HepG2 (cell line): ENCODE results near the gene SNCAIP. TPM values are rescaled to one million over a fixed set of nuclear protein-coding genes. Genes with fewer than 3 reads are reported as not detected.
A peak's percentile ranks its signal among the peaks of the same experiment; 100 is the strongest.

Experiments used
- ATAC-seq: fragments of 200-7000 bp; cut with Tn5 transposase; 3 replicates; pipeline ENCODE4 v1.9.1; 2020; ENCODE audit warnings: mild to moderate bottlenecking, moderate library complexity
- BruUV-seq: library from RNA; stranded (reverse); fragments of 400-500 nt; replicated peaks from 2 replicates; lab custom pipeline; 2021; lab: Mats Ljungman, UMichigan
- CTCF ChIA-PET: fragments of 300-600 bp; formaldehyde crosslinking; extraction: SDS; loops from one replicate; lab custom pipeline; 2021; ENCODE audit warnings: low total read pairs, inconsistent platforms, low intra/inter-chr PET ratio; lab: Yijun Ruan, JAX
- POLR2A ChIA-PET: fragments of 350-600 bp; sonication (Branson Sonifier 250); formaldehyde crosslinking; loops from one replicate; lab custom pipeline; 2020; ENCODE audit warnings: antibody characterized with exemption, inconsistent platforms; lab: Yijun Ruan, JAX
- DNase-seq: peaks from one replicate; pipeline ENCODE4 v3.0.0-alpha.2; 2015; ENCODE audit warnings: low spot score
- FAIRE-seq: peaks from 3 replicates; lab custom pipeline; 2011; peaks lifted over from hg19 to GRCh38; lab: Jason Lieb, UNC
- H2AFZ ChIP-seq: one replicate; pipeline ENCODE4 v1.6.1; 2011; ENCODE audit warnings: low read length, inconsistent platforms
- H3K27ac ChIP-seq: fragments of 300-600 bp; 3 replicates; pipeline ENCODE4 v1.8.0; 2011; ENCODE audit warnings: mixed run types, mild to moderate bottlenecking, mixed read lengths, low read length, inconsistent platforms; ENCODE audit not compliant: insufficient read depth; ENCODE audit errors: extremely low read length
- H3K27me3 ChIP-seq, 2 experiments: fragments of 200-600 bp in 1 of 2; 2 replicates in 1 of 2; 3 replicates in 1 of 2; pipeline versions ENCODE4 v1.6.0 to v1.8.0; 2011; ENCODE audit warnings: low read length in 2 of 2, mild to moderate bottlenecking in 2 of 2, moderate library complexity in 2 of 2, inconsistent platforms in 1 of 2; ENCODE audit not compliant: insufficient read depth in 2 of 2, control insufficient read depth in 1 of 2
- H3K36me3 ChIP-seq, 2 experiments: fragments of 200-600 bp in 1 of 2; replicated peaks in 1 of 2; 2 replicates in 1 of 2; 3 replicates in 1 of 2; pipeline versions ENCODE4 v1.5.1 to v1.8.0; 2011; ENCODE audit warnings: low read length in 2 of 2, inconsistent platforms in 1 of 2; ENCODE audit not compliant: insufficient read depth in 2 of 2, control insufficient read depth in 1 of 2
- H3K4me1 ChIP-seq: 2 replicates; pipeline ENCODE4 v1.5.1; 2012; ENCODE audit warnings: low read length, inconsistent platforms; ENCODE audit not compliant: insufficient read depth
- H3K4me2 ChIP-seq: 2 replicates; pipeline ENCODE4 v1.6.0; 2011; ENCODE audit warnings: low read depth, low read length, inconsistent platforms
- H3K4me3 ChIP-seq, 3 experiments: fragments of 200-600 bp in 1 of 3; sonication (generic), shearing (Covaris generic) in 1 of 3; replicated peaks in 1 of 3; 2 replicates each; pipeline ENCODE4 v1.5.1; 2011 to 2016; ENCODE audit warnings: low read length in 3 of 3, inconsistent platforms in 2 of 3, low read depth in 2 of 3, mild to moderate bottlenecking in 2 of 3, control low read depth in 1 of 3, mixed read lengths in 1 of 3; ENCODE audit not compliant: insufficient read depth in 1 of 3
- H3K79me2 ChIP-seq: one replicate; pipeline ENCODE4 v1.6.1; 2011; ENCODE audit warnings: low read length, inconsistent platforms; ENCODE audit not compliant: insufficient read depth
- H3K9ac ChIP-seq: 2 replicates; pipeline ENCODE4 v1.6.0; 2011; ENCODE audit warnings: mild to moderate bottlenecking, low read depth, low read length, inconsistent platforms; ENCODE audit not compliant: insufficient read depth
- H3K9me3 ChIP-seq: 2 replicates; pipeline ENCODE4 v1.5.1; 2012; ENCODE audit warnings: mild to moderate bottlenecking, low read length
- H4K20me1 ChIP-seq: 2 replicates; pipeline ENCODE4 v1.6.0; 2011; ENCODE audit warnings: inconsistent platforms, mild to moderate bottlenecking, low read length, moderate library complexity; ENCODE audit not compliant: insufficient read depth
- RAD21 ChIP-seq: fragments of 450-650 bp; formaldehyde crosslinking; IDR thresholded peaks from 2 replicates; pipeline ENCODE4 v1.5.0; 2020; ENCODE audit warnings: mild to moderate bottlenecking
- SMC3 ChIP-seq: IDR thresholded peaks from 2 replicates; pipeline ENCODE4 v1.6.1; 2011; ENCODE audit warnings: low read length, improper control_type of control experiment
- STAG1 ChIP-seq: sonication (generic); formaldehyde crosslinking; IDR thresholded peaks from 2 replicates; pipeline ENCODE4 v1.4.0; 2020; ENCODE audit warnings: missing genetic modification reagents
- ZMAT3 ChIP-seq: sonication (generic); formaldehyde crosslinking; conservative IDR thresholded peaks from 2 replicates; pipeline ENCODE4 v1.7.0; 2021; ENCODE audit warnings: missing genetic modification reagents
- ZNF432 ChIP-seq: sonication (generic); formaldehyde crosslinking; IDR thresholded peaks from 2 replicates; pipeline ENCODE4 v1.5.0; 2020; ENCODE audit warnings: missing genetic modification reagents, mild to moderate bottlenecking, borderline replicate concordance
- WGBS: methylation state at CpG from one replicate; pipeline ENCODE4 v1.1.6; 2017; ENCODE audit warnings: low lambda C conversion rate; 5-methylcytosine and 5-hydroxymethylcytosine counted together
- in situ Hi-C: cut with HindIII; loops from 2 replicates; pipeline ENCODE4 v1.10.0; 2017; ENCODE audit warnings: low pct_unique_long_range_greater_than_20kb; ENCODE audit not compliant: extremely low pct_ligation_motif_present
- intact Hi-C: fragments of 100-400 bp; cut with micrococcal nuclease; formaldehyde crosslinking; loops from one replicate; pipeline ENCODE4 v1.10.0; 2022; ENCODE audit not compliant: unreplicated experiment
- polyA plus RNA-seq, 8 experiments: library from polyadenylated mRNA; depleted of rRNA in 3 of 8; stranded (reverse) in 7 of 8; unstranded in 1 of 8; fragments of >200 nt; fragmentation: Illumina TruSeq in 4 of 8; extraction: Trizol in 4 of 8; gene quantifications; 2 replicates each; pipeline versions ENCODE4 v1.2.1 to v1.2.3, GENCODE V29; 2011 to 2016; ENCODE audit warnings: low read depth in 4 of 8, missing spikeins in 1 of 8, mixed read lengths in 1 of 8; ENCODE audit not compliant: insufficient read depth in 1 of 8
- total RNA-seq, 5 experiments: library from RNA; depleted of rRNA; stranded (reverse); fragments of >200 nt; fragmentation: Illumina TruSeq; extraction: Trizol; gene quantifications; 2 replicates each; pipeline ENCODE4 v1.2.3, GENCODE V29; 2016; ENCODE audit warnings: low read depth in 1 of 5
- TF ChIP-seq, protein P1 (sequence below): sonication (generic); formaldehyde crosslinking; IDR thresholded peaks from 2 replicates; pipeline ENCODE4 v1.5.0; 2020; ENCODE audit warnings: mild to moderate bottlenecking, missing genetic modification reagents, moderate library complexity

SNCAIP gene
- total and polyA plus RNA-seq, 2 of the 13 experiments (the other 11 are each of a cell fraction or from before 2014, with no cell fraction given), result not detected

DNA sequence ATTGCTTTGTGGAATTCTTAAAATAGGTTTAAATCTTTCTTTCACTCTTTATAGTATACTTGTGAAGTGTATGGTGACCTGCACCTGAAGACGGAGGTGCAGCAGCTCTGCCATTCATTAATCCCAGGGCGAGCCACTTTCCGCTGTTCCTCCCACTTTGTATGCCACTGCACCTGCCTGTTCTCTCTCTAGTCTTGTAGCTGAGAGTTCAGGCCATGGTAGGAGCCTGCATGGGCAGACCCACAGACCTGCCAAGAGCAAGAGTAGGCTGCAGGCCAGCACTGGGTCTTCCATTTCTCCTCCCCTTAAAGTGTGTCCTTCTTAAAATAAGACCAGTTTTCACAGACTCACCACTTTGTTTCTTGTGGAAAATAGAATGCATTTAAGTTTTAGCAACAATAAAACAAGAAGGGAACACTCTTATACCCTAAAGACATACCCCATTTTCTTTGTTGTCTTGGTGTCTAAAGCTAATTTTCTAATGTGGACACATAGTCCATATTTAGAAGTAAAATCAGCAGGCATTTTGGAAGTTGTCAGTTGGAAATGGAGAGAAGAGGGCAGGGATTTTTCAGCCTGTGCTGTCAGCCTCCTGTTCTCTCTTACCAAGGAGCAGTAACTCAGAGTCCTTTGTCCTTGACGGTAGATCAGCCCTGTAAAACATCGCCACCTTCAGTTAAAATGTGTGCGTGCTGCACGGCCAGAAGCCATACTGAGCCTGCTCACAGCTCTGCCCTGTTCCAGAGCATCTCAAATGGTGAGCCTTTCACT is 103.2 kb downstream of the SNCAIP start:
- intact Hi-C loops, result loop anchor here (1.0 to 5.0 kb wide), 2 partner anchors 118 to 222 kb away; no protein-coding TSS in a partner anchor
- 15% methylated on average over 6 of the region's 7 CpGs for WGBS
- in situ Hi-C loops, result loop anchor here (5.0 kb wide), 1 partner anchor 223 kb away; no protein-coding TSS in a partner anchor
- no peaks in the 10 kb centered on the region for H4K20me1 ChIP-seq
- no peaks in the 10 kb centered on the region for H3K36me3 ChIP-seq
- ChIA-PET POLR2A (no interaction called here), CTCF (interaction anchor here (1.4 to 2.6 kb wide), 2 partner anchors 219 to 223 kb away, joined by 5 to 12 read pairs; no protein-coding TSS in a partner anchor)
- no peak overlapping the region for H3K9ac ChIP-seq
- peak; percentile 72 for FAIRE-seq
- DNase-seq, result peak; percentile 39
- no peak overlapping the region for H3K4me2 ChIP-seq
- no peak overlapping the region for H3K27ac ChIP-seq
- no peaks in the 10 kb centered on the region for H3K27me3 ChIP-seq
- peak; percentile 100 for ATAC-seq
- no TSS peak for BruUV-seq
- TF ChIP-seq STAG1 (peak; percentile 74), ZMAT3 (CRISPR knock-in tag) (no peak), SMC3 (peak; percentile 57; the same call in 1 of the 2 replicates), RAD21 (CRISPR knock-in tag) (peak; percentile 26; the same call in 1 of the 2 replicates), ZNF432 (no peak)
- TF ChIP-seq, protein P1, sequence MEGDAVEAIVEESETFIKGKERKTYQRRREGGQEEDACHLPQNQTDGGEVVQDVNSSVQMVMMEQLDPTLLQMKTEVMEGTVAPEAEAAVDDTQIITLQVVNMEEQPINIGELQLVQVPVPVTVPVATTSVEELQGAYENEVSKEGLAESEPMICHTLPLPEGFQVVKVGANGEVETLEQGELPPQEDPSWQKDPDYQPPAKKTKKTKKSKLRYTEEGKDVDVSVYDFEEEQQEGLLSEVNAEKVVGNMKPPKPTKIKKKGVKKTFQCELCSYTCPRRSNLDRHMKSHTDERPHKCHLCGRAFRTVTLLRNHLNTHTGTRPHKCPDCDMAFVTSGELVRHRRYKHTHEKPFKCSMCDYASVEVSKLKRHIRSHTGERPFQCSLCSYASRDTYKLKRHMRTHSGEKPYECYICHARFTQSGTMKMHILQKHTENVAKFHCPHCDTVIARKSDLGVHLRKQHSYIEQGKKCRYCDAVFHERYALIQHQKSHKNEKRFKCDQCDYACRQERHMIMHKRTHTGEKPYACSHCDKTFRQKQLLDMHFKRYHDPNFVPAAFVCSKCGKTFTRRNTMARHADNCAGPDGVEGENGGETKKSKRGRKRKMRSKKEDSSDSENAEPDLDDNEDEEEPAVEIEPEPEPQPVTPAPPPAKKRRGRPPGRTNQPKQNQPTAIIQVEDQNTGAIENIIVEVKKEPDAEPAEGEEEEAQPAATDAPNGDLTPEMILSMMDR, result peak; percentile 83
- no peaks in the 10 kb centered on the region for H3K79me2 ChIP-seq
- H3K4me3 ChIP-seq, result no peak overlapping the region
- no peaks in the 10 kb centered on the region for H3K4me1 ChIP-seq
- H3K9me3 ChIP-seq, result no peaks in the 10 kb centered on the region
- H2AFZ ChIP-seq, result no peak overlapping the region
